Measurements from ENCODE around the gene ACD. TPM values are rescaled to one million over a fixed set of nuclear protein-coding genes. Genes with fewer than 3 reads are reported as not detected.

The ACD gene
- total RNA-seq, 1 experiment from 2014 or later, result 33.9 TPM

- in situ Hi-C loops (cut with HindIII; ENCODE audit: low pct_unique_long_range_greater_than_20kb, low sequenced_read_pairs), result no loop called here
- DNase-seq (ENCODE audit: low read depth), result no peak
These were observed 27.5 kb downstream of the ACD start for GRCh38 chr16:67632415-67633172.

GRCh38 chr16:67628216-67628615, 31.8 kb downstream of the ACD start:
- no peak for DNase-seq (ENCODE audit: low read depth)
- in situ Hi-C loops (cut with HindIII; ENCODE audit: low pct_unique_long_range_greater_than_20kb, low sequenced_read_pairs), result no loop called here

GRCh38 chr16:67613808-67614207, 46.3 kb downstream of the ACD start:
- in situ Hi-C loops (cut with HindIII; ENCODE audit: low pct_unique_long_range_greater_than_20kb, low sequenced_read_pairs), result no loop called here
- no peak for DNase-seq (ENCODE audit: low read depth)

- no peak for DNase-seq (ENCODE audit: low read depth)
- in situ Hi-C loops (cut with HindIII; ENCODE audit: low pct_unique_long_range_greater_than_20kb, low sequenced_read_pairs), result no loop called here
These were observed 51.7 kb downstream of the ACD start for GRCh38 chr16:67608364-67608763.

Other genes with a start within 250 kb of the ACD start
- gene ZDHHC1, start 243.8 kb downstream of the ACD start, total RNA-seq (2014; rRNA removed; shearing (Covaris generic); ENCODE audit: low replicate concordance), result 6.3 and 13.5 TPM in 2 replicates
- not detected in 2 replicates for gene HSD11B2, start 229.1 kb downstream of the ACD start, total RNA-seq (2014; rRNA removed; shearing (Covaris generic); ENCODE audit: low replicate concordance)
- 39.7 and 71.5 TPM in 2 replicates for gene ATP6V0D1, start 179.1 kb downstream of the ACD start, total RNA-seq (2014; rRNA removed; shearing (Covaris generic); ENCODE audit: low replicate concordance)
- not detected in 2 replicates for gene AGRP, start 176.7 kb downstream of the ACD start, total RNA-seq (2014; rRNA removed; shearing (Covaris generic); ENCODE audit: low replicate concordance)
- 3.4 and 11.0 TPM in 2 replicates for gene RIPOR1, start 131.4 kb downstream of the ACD start, total RNA-seq (2014; rRNA removed; shearing (Covaris generic); ENCODE audit: low replicate concordance)
- 32.1 and 34.5 TPM in 2 replicates for gene CTCF, start 97.7 kb downstream of the ACD start, total RNA-seq (2014; rRNA removed; shearing (Covaris generic); ENCODE audit: low replicate concordance)
- gene CARMIL2, start 15.1 kb downstream of the ACD start, total RNA-seq (2014; rRNA removed; shearing (Covaris generic); ENCODE audit: low replicate concordance), result 1.1 TPM in 1 of 2 replicates, not detected in the other
- gene PARD6A, start 700 bp upstream of the ACD start, total RNA-seq (2014; rRNA removed; shearing (Covaris generic); ENCODE audit: low replicate concordance), result 5.3 and 7.2 TPM in 2 replicates
- 0.47 TPM in 1 of 2 replicates, not detected in the other for gene ENKD1, start 6.5 kb upstream of the ACD start, total RNA-seq (2014; rRNA removed; shearing (Covaris generic); ENCODE audit: low replicate concordance)
- not detected in 2 replicates for gene C16orf86, start 6.6 kb upstream of the ACD start, total RNA-seq (2014; rRNA removed; shearing (Covaris generic); ENCODE audit: low replicate concordance)
- gene GFOD2, start 59.1 kb upstream of the ACD start, total RNA-seq (2014; rRNA removed; shearing (Covaris generic); ENCODE audit: low replicate concordance), result 13.5 and 15.7 TPM in 2 replicates
- 2.9 and 3.7 TPM in 2 replicates for gene RANBP10, start 146.3 kb upstream of the ACD start, total RNA-seq (2014; rRNA removed; shearing (Covaris generic); ENCODE audit: low replicate concordance)
- gene TSNAXIP1, start 146.6 kb upstream of the ACD start, total RNA-seq (2014; rRNA removed; shearing (Covaris generic); ENCODE audit: low replicate concordance), result 0.20 and 0.38 TPM in 2 replicates
- 42.3 and 56.6 TPM in 2 replicates for gene THAP11, start 182.1 kb upstream of the ACD start, total RNA-seq (2014; rRNA removed; shearing (Covaris generic); ENCODE audit: low replicate concordance)
- gene NUTF2, start 186.7 kb upstream of the ACD start, total RNA-seq (2014; rRNA removed; shearing (Covaris generic); ENCODE audit: low replicate concordance), result 240 and 242 TPM in 2 replicates
- 14.4 and 24.4 TPM in 2 replicates for gene CENPT, start 187.4 kb upstream of the ACD start, total RNA-seq (2014; rRNA removed; shearing (Covaris generic); ENCODE audit: low replicate concordance)
- gene EDC4, start 212.8 kb upstream of the ACD start, total RNA-seq (2014; rRNA removed; shearing (Covaris generic); ENCODE audit: low replicate concordance), result 43.7 and 46.6 TPM in 2 replicates
- gene NRN1L, start 224.6 kb upstream of the ACD start, total RNA-seq (2014; rRNA removed; shearing (Covaris generic); ENCODE audit: low replicate concordance), result 0.84 and 23.3 TPM in 2 replicates
- gene PSKH1, start 233.0 kb upstream of the ACD start, total RNA-seq (2014; rRNA removed; shearing (Covaris generic); ENCODE audit: low replicate concordance), result 18.0 and 25.9 TPM in 2 replicates

Measured in Caki2 (cell line).